ENCODE data around the gene TNIP2.

DNA sequence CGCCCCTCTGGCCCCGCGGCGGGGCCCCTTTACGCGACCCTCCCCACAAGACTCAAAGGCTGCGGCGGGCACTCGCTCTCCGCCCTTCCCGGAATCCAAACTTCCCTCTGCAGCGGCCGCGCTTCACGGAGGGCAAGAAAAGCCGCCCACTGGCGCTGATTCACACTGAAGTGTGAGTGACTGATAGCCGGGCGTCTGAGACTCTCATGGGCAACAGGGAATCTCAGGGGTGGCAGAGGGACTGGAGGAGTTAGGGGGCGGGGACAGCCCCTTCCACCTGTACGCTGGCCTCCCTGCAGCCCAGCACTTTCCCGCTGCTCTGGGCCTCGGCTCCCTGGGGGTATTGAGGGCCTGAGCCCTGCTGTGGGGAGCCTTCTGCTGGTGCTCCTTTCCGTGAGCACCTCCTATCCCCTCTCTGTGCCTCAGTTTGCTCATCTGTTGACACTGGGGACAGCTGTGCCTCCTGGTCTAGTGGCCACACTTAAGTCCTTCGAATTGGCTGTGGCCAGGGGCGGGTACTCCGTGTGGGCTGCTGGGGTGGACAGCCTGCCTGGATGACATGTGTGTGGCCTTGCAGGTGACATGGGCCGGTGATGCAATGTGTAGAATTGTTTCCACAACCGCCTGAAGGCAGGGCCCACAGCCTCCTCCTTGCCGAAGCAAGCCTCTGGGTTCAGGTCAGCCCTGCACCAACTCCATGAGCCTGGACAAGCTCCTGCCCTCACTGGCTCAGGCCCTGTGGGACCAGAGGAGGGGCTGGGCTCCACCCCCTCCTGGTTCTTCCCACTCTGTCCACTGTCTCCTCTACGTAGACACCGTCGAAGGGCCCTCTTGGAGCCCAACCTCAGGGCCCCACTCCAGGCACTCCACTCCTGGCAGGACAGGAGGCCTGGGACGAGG lies 37.7 kb upstream of the TNIP2 start:
- TF ChIP-seq GABPA (IDR thresholded peaks at IDR 0.05; ENCODE audit: borderline replicate concordance, insufficient read depth, low read length) (no peak), SIN3A (conservative IDR thresholded peaks at IDR 0.05 in 1 of 2, IDR thresholded peaks at IDR 0.05 in 1 of 2; ENCODE audit: low read depth in 1 of 2, low read length in 2 of 2) (no peak), KDM5A (IDR thresholded peaks at IDR 0.05; ENCODE audit: low read length) (no peak), CHD2 (IDR thresholded peaks at IDR 0.05; ENCODE audit: low read length) (no peak), EZH2 (IDR thresholded peaks at IDR 0.05; ENCODE audit: low read depth, low read length, severe bottlenecking) (no peak), POLR2A (IDR thresholded peaks at IDR 0.05; ENCODE audit: control extremely low read depth in 1 of 2, low read depth in 2 of 2, low read length in 2 of 2) (no peak), TBP (IDR thresholded peaks at IDR 0.05; ENCODE audit: low read depth, low read length) (no peak)
- TF ChIP-seq, protein P1, sequence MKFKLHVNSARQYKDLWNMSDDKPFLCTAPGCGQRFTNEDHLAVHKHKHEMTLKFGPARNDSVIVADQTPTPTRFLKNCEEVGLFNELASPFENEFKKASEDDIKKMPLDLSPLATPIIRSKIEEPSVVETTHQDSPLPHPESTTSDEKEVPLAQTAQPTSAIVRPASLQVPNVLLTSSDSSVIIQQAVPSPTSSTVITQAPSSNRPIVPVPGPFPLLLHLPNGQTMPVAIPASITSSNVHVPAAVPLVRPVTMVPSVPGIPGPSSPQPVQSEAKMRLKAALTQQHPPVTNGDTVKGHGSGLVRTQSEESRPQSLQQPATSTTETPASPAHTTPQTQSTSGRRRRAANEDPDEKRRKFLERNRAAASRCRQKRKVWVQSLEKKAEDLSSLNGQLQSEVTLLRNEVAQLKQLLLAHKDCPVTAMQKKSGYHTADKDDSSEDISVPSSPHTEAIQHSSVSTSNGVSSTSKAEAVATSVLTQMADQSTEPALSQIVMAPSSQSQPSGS (IDR thresholded peaks at IDR 0.05; ENCODE audit: low read length), result no peak
